GM12892 (cell line): Measurements from ENCODE around the gene FBH1.

Experiments
- POLR2A ChIP-seq: IDR thresholded peaks from 2 replicates; pipeline ENCODE4 v1.6.1; 2011; ENCODE audit warnings: low read depth, low read length, control low read depth
- POLR2AphosphoS5 ChIP-seq: IDR thresholded peaks from 2 replicates; pipeline ENCODE4 v1.6.1; 2011; ENCODE audit warnings: low read depth, low read length, control low read depth
- TAF1 ChIP-seq: IDR thresholded peaks from 2 replicates; pipeline ENCODE4 v1.6.1; 2011; ENCODE audit warnings: low read depth, mild to moderate bottlenecking, control low read depth, low read length, borderline replicate concordance

DNA sequence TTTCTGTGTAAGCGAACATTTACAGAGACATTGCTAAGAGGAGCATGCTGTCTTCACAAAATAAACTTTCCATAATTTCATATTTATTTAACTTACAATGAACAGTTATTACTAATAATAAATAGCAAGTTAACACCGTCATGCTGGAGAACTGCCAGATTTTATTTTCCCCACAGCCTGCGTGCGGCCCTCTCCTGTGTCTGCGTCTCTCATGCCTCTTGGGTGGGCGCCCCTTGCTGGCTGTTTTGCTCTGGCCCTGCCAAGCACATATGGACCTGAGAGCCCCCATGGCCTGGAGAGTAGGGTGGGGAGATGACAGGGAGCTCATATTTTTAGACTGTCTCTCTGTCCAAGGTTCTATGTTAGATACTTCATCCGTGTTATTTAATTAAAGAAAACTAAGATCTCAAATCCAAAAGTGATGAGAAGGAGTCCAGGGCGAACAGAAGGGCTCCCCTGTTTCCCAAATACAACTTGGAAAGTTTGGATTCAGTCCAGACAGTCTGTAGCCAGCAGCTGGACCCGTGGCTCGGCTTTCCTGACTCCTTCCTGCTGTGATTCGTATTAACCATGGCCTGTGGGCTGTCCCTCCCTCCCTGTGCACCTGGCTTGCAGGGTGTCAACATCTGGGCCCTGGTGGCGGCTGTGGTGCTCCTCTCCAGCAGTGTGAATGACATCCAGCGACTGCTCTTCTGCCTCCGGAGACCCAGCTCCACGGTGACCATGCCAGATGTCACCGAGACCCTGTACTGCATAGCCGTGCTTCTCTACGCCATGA, 20.5 kb downstream of the FBH1 start:
- TF ChIP-seq POLR2AphosphoS5 (no peak), TAF1 (no peak), POLR2A (no peak)
